ENCODE measurements around the gene HSPB9.

Gene HSPB9

DNA sequence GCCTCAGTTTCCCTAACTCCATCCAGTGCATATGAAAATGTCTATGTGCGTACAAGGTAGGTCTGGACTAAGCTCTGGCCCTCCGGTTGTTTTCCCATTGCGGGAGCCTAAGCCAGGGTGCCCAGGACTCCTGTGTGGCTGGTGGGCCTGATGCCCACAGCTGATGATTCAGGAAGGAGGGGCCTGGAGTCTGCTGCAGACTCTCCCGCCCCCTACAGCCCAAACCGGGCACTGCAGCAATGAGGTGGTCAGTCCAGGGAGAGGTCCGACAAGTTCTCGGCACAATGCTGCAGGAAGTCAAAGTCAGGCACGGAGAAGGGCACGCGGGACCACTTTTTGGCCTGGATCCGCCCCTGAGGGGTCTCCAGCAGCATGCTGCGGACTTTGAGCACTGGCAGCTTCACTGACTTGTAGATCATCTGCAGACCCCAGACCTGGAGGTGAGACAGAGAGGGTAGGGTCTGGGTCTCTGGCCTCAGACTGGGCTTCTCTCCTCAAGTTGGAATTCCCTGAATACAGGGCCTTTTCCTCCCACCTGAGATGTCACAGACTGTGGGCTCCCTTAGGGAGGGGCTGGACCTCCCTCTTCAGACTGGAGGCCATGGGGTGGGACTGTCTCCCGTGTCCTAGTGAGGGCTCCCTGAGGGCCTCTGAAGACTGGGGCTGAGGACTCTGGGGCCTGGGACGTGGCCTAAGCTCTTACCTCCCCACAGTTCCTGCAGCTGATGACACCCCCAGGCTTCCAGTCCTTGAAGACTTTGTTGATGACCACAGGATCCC, 20.9 kb upstream of the HSPB9 start:
- DNase-seq (ENCODE audit: low read depth in 3 of 3): peak in 2 of 3 experiments; percentile 21 to 33

DNA sequence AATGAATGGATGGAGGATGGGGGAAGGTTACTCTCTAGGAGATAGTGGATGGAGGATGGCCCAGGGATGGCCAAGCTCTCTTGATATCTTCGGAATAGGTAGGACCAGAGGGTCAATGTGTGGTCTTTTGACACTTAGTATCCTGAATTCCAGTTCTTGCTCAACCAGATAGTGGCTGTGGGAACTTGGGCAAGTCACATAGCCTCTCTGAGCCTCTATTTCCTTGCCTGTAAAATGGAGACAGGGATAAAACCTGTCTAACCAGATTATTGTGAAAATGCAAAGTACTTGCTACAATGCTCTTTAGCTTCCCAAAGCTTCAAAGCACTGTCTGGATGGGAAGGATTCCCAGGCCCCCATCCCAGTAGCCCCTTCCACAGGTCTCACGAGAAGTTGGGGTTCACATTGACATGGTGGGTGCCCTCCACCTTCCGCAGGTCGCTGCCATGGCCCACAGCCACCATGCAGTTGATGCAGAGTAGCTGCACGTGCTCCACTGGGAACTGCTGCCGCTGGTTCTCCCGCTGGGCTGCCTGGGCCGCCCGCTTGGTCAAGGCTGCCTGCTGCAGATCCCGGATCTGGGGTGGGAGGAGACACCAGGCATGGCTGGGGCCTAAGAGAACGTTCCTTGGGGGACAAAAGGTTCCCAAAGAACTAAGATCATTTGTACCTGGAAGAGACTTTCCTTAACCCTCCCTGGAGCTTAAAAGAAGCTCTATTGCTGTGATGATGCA, 19.2 kb upstream of the HSPB9 start:
- no peak for DNase-seq (ENCODE audit: low read depth in 3 of 3)

DNA sequence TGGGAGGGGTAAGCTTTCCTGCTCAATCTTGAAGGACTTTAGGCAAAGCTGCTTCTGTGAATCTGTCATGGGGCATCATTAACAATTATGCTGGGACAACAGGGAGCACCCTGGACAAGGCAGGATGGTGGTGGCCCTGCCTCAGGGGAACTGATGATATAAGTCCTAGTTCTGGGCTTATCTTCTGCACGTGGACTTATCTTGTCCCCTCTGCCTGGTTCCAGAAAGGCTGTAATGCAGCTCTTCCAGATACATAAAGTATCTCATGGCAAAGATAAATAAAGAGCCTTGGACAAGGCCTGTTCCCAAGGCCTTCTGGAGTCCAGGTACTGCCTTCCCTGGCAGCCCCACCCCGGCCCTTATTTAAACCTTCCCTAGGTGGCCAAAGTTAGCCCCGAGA, 18.3 kb upstream of the HSPB9 start:
- no peak for DNase-seq (ENCODE audit: low read depth in 3 of 3)

DNA sequence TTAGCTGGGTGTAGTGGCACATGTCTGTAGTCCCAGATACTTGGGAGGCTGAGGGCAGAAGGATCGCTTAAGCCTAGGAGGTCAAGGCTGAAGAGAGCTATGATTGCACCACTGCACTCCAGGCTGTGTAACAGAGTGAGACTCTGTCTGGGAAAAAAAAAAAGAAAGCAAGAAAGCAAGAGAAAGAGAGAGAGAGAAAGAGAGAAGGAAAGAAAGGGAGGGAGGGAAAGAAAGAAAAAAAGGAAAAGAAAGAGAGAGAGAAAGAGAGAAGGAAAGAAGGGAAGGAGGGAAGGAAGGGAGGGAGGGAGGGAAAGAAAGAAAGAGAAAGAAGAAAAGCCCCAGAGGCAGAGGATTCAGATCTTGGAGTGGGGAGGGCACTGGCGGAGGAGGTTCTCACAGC, 16.6 kb upstream of the HSPB9 start:
- no peak for DNase-seq (ENCODE audit: low read depth in 3 of 3)

DNA sequence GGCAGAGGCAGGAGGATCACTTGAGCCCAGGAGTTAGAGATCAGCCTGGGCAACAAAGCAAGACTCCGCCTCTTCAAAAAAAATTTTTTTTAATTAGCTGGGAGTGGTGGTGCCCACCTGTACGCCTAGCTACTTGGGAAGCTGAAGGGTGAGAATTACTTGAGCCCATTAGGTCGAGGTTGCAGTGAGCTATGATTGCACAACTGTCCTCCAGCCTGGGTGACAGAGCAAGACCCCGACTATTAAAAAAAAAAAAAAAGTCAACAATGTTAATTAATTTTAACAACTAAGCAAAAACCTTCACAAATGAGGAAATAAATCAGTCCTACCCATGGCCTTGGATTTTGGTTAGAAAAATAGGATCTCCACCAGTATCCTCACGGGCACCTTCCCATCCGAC, 15.5 kb upstream of the HSPB9 start:
- DNase-seq (ENCODE audit: low read depth in 3 of 3): no peak

DNA sequence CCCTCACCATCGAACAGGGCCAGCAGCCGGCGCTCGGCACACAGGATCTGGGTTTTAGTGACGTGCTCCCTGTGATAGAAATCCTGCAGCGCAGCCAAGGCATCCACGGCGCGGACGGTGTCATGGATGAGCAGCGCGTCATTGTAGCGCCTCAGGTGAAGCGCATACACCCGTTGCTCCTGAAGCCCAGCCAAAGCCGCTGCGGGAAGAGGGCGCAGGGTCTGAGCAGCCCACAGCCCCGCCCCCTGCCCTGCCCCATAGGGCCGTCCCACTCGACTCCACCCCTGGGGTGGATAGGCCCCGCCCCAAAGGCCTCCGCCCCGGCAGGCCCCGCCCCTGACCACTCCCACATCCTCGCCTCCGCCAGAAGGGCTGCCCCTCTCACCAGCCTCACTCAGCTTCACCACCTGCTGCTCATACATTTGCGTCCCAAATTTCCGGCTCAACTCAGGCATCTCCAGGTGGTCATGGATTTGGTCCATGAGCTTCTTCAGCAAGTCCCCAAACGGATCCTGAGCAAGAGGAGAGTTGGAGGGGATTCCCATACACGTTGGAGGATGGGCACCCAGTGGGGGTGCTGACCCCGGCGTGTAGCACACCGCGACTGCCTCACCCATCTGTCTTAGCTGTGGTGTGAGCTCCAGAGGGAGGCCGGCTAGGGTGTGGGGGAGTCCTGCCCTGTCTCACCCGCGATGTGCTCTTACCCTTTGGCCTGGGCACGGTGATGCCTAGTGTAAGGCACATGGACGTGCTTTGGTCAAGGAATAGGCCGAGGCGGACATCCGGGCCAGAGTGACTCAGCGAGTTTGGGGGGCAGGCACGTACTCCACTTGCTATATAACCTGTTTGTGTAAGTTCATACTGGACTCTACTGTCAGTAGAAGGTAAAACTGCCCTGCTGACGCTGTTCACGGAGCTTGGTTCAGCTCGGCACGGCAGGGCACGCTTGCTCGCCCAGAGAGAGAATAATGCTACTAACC, 14.7 kb upstream of the HSPB9 start:
- DNase-seq (ENCODE audit: low read depth in 3 of 3): peak; percentile 83 to 85 (median 83)

DNA sequence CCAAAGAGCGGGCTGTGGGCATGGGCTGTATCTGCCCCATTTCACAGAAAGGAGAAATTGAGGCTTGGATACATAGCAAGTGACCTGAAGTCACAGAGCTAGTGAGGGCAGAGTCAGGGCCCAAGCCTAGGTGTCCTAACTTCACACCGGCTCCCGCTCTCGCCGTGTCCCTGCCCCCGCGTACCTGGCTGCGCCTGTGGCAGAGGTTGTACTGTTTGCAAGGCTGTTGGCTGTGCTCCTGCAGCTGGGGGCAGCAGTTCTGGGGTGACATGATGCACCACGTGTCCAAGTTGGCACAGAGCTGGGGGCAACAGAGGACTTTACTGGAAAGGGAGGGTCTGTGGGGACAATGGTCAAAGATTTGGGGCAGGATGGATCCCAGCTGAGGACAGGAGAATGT, 13.5 kb upstream of the HSPB9 start:
- no peak for DNase-seq (ENCODE audit: low read depth in 3 of 3)

DNA sequence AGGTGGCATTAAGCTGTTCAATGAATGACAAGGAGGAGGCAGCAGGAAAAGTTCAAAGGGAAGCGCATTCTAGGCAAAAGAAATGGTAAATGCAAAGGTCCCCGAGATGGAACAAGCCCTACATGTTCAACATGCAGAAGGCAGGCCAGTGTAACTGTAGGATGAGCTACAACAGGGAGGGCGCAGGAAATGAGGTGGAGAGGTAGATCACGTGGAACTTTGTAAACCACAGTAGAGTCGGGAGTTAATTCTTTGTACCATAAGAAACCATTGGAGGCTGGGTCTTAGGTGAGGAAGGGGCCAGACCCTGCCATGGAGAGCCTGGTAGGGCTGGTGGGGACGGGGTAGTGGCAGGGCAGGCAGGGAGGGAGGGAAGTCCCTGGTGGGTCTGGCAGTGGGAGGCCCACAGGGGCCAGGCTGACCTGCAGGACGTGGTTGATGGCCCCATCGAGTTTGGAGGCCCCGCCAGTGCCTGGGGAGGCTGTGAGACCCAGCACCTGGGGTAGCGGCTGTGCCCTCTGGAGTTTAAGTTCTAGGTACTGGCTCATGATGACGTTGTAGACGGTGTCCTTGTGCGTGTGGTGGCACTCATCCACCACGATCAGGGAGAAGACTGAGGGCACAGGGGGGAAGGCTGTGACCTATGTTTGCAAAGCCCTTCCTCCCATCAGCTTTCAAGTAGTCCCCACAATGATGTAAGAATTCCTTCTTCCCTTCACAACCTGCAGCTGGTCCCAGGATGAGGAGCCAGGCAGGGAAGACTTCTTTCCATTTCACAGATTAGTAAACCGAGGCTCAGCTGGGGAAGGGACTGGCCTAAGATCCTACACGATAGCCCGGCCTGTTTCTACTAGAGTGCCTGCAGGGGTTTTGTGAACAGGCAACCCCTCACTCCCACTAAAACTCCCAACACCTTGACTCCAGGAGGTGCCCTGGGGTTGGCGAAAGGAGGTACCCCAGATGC, 12.0 kb upstream of the HSPB9 start:
- no peak for DNase-seq (ENCODE audit: low read depth in 3 of 3)

DNA sequence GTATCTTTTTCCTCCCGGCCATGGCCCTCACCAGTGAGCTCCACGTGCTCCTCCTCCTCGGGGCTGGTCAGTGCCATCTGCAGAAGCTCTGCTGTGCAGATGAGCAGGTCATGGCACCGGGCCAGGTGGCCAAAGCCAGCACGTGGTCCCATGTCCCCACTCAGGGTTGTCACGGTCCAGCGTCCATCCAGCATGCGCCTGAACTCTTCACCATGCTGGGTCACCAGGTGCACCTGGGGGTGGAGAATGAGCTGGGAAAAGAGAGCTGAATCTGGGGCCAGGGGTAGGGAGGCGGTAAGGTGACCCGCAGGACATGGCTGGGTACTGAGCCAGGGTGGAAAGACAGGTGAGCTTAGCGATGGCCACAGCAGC, 11.4 kb upstream of the HSPB9 start:
- DNase-seq (ENCODE audit: low read depth in 3 of 3): no peak

DNA sequence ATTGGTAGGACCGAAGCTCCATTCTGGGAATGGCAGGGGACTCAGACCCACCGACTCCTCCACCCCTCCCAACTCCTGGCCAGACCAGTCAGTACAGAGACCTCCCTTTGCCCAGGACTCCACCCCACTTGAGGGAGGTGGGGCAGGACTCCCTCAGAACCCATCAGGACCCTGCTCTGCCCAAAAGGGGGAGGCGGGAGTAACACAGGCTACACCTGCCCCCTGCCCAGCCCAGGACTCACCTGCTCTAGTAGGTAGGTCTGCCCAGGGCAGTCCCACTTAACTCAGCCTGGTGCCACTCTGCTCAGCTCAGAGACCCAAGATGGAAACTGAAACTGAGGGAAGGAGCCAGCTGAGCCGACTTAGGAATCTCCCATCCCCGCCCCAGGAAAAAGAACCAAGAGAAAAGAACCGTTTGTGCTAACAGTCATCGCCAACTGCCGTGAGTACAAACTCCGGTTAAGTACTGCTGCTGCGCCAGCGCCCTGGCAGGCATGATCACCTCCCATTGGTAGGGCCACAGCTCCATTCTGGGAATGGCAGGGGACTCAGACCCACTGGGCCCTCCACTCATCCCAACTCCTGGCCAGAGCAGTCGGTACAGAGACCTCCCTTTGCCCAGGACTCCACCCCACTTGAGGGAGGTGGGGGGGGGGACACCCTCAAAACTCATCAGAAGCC, 10.6 kb upstream of the HSPB9 start:
- DNase-seq (ENCODE audit: low read depth in 3 of 3): peak in 1 of 3 experiments; percentile 29

DNA sequence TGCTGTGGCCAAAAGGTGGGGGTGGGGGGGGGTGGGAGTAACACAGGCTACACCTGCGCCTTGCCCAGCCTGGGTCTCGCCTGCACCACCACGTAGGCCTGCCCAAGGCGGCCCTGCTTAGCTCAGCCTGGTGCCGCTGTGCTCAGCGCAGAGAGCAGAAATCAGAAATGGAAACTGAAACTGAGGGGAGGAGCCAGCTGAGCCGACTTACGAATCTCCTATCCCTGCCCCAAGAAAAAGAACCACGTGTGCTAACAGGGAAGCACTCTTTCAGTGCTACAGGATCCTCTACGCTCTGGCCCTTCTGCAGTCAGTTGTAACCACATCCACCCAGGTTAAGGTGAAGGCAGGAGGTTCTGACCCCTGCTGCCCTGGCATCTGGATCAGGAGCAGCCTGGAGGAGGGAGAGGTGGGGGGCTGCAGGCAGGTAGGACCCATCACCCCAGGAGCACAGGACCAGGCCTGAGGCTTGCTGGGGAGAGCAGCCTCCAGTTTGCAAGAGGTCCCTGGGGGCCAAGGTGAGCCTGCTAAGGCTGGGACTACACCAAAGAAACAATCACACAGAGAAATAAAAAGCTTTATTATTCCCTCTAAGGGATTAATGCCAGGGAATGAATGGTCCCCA, 9.9 kb upstream of the HSPB9 start, which contains the start of gene DHX58:
TSS of gene DHX58 (minus strand) at position 163 of the 625 bp plus-strand sequence. CDS start 822 bp downstream, outside the sequence.
- peak; percentile 45 to 66 (median 62) for DNase-seq (ENCODE audit: low read depth in 3 of 3)

DNA sequence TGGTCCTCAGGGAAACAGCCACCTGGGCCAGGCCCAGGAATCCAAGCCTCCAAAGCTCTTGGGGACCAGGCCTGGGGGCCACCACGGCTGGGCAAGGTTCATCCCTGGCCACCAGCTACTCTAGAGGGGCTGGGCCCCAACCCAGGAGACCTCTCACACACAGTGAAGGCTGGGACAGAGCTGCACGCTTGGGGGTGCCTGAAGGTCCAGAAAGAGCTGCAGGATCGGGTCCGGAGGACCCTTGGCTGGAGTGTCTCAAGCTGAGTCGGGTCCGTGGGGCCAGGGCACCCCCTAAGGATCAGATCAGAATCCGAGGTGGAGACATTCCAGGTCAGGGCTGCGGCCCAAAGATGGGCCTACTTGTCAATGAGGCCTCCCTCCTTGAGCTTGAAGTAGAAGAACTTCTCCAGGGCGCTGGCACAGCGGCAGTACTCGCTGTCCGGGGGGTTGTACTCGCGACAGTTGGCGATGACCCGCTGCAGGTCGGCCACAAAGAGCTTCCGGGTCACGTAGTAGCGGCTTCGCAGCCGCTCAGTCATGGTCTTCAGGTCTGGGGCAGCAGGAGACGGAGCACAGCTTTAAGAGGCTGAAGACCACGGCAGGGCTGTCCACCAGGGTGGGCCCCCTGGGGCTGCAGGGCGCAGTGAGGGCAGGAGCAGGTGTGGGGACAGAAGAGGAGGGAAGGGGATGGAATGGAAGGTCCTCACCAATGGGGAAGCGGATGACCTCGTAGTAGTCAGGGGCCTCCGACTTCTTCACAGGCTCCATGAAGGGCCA, 9.1 kb upstream of the HSPB9 start:
- DNase-seq (ENCODE audit: low read depth in 3 of 3): no peak

DNA sequence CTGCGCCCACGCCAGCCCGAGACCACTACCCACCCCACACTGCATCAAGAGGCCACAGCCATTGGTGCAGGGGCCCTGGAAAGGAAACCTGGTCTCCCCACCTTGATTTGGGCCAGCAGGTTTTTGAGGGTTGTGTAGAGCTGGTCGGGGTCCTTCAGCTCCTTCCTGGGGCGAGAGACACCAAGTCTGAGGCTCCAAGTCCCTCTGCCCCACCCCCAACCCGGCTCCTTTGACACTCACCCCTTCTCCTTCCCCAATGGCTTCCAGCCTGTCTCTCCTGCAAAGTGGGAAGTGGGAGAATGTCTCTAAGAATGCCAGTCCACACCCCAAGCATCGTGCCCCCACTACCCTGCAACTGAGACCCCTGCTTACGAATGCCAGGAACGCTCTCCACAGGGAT, 8.5 kb upstream of the HSPB9 start:
- DNase-seq (ENCODE audit: low read depth in 3 of 3): no peak

DNA sequence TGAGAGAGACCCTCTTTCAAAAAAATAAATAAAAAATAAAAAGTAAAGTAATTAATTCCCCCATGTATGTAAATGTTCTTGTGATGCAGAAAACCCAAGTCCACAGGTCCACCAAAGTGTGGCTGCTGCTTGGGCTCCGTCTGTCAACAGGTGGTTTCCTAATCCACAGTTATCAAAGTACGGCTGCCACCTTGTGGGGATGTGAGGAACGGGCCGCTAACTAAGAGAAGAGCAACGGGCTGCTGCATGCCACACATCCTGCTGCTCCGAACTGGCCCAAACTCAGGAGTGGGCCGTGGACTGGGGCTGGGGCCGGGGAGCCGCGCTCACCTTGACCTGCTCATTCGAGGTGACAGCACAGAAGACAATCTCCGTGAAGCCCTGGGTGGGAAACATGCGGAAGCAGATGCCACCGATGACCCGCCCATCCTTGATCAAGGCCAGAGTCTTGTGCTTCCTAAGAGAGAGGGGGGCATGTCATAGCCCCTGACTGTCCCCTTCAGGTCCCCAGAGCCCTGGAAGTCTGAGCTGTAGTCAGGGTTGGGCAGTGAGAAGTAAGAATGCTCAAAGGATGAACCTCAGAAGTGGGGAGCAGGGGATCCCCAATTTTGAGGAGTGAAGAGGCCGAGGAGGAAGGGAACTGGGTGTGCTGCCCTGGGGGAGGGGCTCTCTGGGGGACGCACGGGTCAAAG, 5.8 kb upstream of the HSPB9 start:
- DNase-seq (ENCODE audit: low read depth in 3 of 3): peak; percentile 58 to 71 (median 70)

DNA sequence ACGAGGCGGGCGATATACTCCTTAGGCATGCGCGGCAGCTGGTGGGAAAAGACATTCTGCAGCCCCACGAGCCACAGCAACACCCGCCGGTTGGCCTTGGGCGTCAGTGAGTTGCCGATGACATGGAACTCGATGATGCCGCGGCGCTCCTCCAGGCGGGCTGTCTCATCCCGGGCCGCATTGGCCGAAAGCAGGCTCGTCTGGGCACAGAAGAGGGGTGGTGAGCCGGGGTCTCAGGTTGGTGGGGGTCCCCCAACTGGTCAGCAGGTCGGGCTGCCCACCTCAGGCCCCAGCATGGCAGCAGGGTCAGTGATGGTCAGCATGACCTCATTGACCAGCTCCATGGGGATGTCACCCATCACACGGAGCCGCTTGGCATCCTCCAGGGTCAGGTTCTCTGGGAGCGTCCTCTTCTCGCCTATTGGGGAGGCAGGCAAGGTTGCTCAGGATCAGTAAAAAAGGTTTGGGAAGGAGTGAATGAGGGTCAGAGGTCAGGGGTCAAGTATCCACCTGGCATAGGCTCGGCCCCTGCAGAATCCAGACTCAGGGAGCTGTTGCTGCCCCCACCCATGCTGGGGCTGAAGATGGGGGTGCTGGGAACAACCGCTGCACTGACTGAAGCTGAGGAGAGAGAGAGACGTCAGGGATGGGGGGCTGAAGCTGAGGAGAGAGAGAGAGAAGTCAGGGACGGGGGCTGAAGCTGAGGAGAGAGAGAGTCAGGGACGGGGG, 5.0 kb upstream of the HSPB9 start:
- no peak for DNase-seq (ENCODE audit: low read depth in 3 of 3)

DNA sequence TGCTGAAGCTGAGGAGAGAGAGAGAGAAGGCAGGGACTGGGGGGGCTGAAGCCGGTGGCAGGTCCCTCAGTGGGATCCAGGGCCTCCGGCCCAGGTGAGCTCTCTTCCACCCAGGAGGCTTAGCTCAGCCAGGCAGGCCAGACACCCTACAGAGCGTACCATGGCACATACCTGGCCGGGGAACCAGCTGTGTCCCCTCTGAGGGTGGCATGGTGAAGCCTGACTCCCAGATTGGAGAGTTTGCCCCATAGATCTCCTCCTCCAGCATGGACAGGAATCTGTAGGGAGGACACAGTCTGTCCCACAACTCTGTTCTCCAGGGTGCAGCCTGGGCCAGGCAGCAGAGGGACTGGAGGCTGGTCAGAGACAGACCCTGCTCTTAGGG, 4.5 kb upstream of the HSPB9 start:
- no peak for DNase-seq (ENCODE audit: low read depth in 3 of 3)

DNA sequence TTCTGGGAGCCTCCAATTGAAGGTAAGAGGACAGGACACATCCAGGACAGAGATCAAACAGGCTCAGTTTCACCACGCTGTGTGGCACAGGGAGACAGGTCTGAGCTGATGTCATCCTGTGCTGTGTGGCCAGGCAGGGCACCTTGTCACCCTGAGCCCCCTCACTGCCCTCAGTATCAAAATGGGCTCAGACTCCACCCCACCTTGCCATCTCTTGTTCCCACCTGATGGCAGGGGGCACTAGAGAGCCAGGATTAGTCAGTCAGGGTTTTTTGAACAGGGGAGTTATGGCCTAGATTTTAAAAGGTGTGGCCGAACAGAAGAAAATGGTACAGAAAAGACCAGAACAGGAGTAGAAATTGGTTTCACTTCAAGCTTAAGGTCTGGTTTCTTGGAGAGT, 4.1 kb upstream of the HSPB9 start:
- DNase-seq (ENCODE audit: low read depth in 3 of 3): no peak

DNA sequence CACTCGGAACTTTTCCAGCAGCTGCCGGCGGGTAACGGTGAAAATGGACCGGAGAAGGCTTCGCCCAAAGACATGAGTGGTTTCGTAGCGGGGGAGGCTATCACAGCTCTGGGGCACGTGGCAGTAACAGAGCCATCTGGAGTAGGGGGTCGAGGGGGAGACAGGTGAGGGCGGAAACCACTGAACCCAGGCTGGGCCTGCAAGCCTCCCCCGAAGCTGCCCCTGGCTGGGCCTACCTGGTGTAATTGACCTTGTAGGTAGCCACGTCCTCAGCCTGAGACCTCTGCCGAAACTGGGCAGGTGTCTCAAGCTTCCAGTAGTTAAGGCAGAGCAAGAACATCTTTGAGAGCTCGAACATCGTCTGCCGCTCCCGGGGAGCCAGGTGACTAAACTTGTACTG, 3.3 kb upstream of the HSPB9 start:
- no peak for DNase-seq (ENCODE audit: low read depth in 3 of 3)

All from stimulated activated CD4-positive, alpha-beta T cell treated with anti-CD3 and anti-CD28 coated beads, TNF-alpha, amount 100 ng/mL, for 4 hours (primary cell).